ENCODE data around the gene HS3ST4. TPM values are rescaled to one million over a fixed set of nuclear protein-coding genes. Genes with fewer than 3 reads are reported as not detected.

The HS3ST4 gene
- total RNA-seq, 1 experiment from 2014 or later: not detected

- in situ Hi-C loops (cut with HindIII; ENCODE audit: low pct_unique_long_range_greater_than_20kb, low sequenced_read_pairs) (no loop called here), intact Hi-C loops (cut with micrococcal nuclease; ENCODE audit: unreplicated experiment) (no loop called here)
- H3K4me3 ChIP-seq (ENCODE audit: low read depth in 2 of 2, low read length in 2 of 2): no peak overlapping the region
- ATAC-seq (no peak), DNase-seq (ENCODE audit: low read depth, low spot score) (no peak)
- CTCF ChIA-PET: no interaction called here
- POLR2A ChIA-PET: no interaction called here
- H3K27me3 ChIP-seq (ENCODE audit: control insufficient read depth, insufficient read depth, low read length): peaks cover 5% of the 10 kb centered on the region; the same call in 1 of the 2 replicates
- TF ChIP-seq POLR2AphosphoS5 (IDR thresholded peaks at IDR 0.05; ENCODE audit: low read depth, low read length): no peak
- no peak for TF ChIP-seq SIN3A (IDR thresholded peaks at IDR 0.05; ENCODE audit: borderline replicate concordance, insufficient read depth, low read depth, low read length)
- no peak for TF ChIP-seq CTCF (IDR thresholded peaks at IDR 0.05)
- no peak for TF ChIP-seq REST (IDR thresholded peaks at IDR 0.05; ENCODE audit: insufficient read depth in 1 of 2, low read depth in 2 of 2, low read length in 1 of 2)
- TF ChIP-seq TCF7L2 (IDR thresholded peaks at IDR 0.05; ENCODE audit: low read depth, low read length): no peak
- no peaks in the 10 kb centered on the region for H3K4me1 ChIP-seq (ENCODE audit: control insufficient read depth, insufficient read depth, low read length)
- H3K36me3 ChIP-seq (ENCODE audit: control insufficient read depth, insufficient read depth, low read length): no peaks in the 10 kb centered on the region
- H3K9me3 ChIP-seq (ENCODE audit: control insufficient read depth, insufficient read depth, low read depth, low read length): no peaks in the 10 kb centered on the region
- BruUV-seq (replicated peaks): no TSS peak
- no peak overlapping the region for H3K27ac ChIP-seq (ENCODE audit: low read length)
These were observed 150.0 kb downstream of the HS3ST4 start for GRCh38 chr16:25841761-25842160.

- ATAC-seq: no peak
- TF ChIP-seq REST (IDR thresholded peaks at IDR 0.05; ENCODE audit: insufficient read depth in 1 of 2, low read depth in 2 of 2, low read length in 1 of 2): no peak
- no peak for TF ChIP-seq SIN3A (IDR thresholded peaks at IDR 0.05; ENCODE audit: borderline replicate concordance, insufficient read depth, low read depth, low read length)
- TF ChIP-seq POLR2AphosphoS5 (IDR thresholded peaks at IDR 0.05; ENCODE audit: low read depth, low read length): no peak
- TF ChIP-seq CTCF (IDR thresholded peaks at IDR 0.05): no peak
- TF ChIP-seq TCF7L2 (IDR thresholded peaks at IDR 0.05; ENCODE audit: low read depth, low read length): no peak
- intact Hi-C loops (cut with micrococcal nuclease; ENCODE audit: unreplicated experiment): no loop called here
- H3K36me3 ChIP-seq (ENCODE audit: control insufficient read depth, insufficient read depth, low read length): no peaks in the 10 kb centered on the region
- no peaks in the 10 kb centered on the region for H3K9me3 ChIP-seq (ENCODE audit: control insufficient read depth, insufficient read depth, low read depth, low read length)
- ChIA-PET POLR2A (no interaction called here), CTCF (no interaction called here)
- H3K4me1 ChIP-seq (ENCODE audit: control insufficient read depth, insufficient read depth, low read length): no peaks in the 10 kb centered on the region
- in situ Hi-C loops (cut with HindIII; ENCODE audit: low pct_unique_long_range_greater_than_20kb, low sequenced_read_pairs): no loop called here
- peaks cover 2% of the 10 kb centered on the region; the same call in 1 of the 2 replicates for H3K27me3 ChIP-seq (ENCODE audit: control insufficient read depth, insufficient read depth, low read length)
- H3K4me3 ChIP-seq (ENCODE audit: low read depth in 2 of 2, low read length in 2 of 2): no peak overlapping the region
- DNase-seq (ENCODE audit: low read depth, low spot score): no peak
- no TSS peak for BruUV-seq (replicated peaks)
- H3K27ac ChIP-seq (ENCODE audit: low read length): no peak overlapping the region
These were observed 154.1 kb downstream of the HS3ST4 start for GRCh38 chr16:25845901-25846300.

Data from Panc1 (cell line).